Prostate gland (tissue), 2 donors: ENCODE results near the gene MSANTD7.

Experiments
- POLR2A ChIP-seq: fragments of 450-650 bp; IDR thresholded peaks from one replicate; pipeline ENCODE4 v1.6.1; 2016; ENCODE audit warnings: antibody characterized with exemption, mild to moderate bottlenecking
- TF ChIP-seq, protein P1 (sequence below), 4 experiments: fragments of 200-600 bp in 2 of 4; fragments of 450-650 bp in 2 of 4; sonication (generic) in 2 of 4; IDR thresholded peaks; 1 replicate in 3 of 4; 2 replicates in 1 of 4; pipeline ENCODE4 v1.5.1; 2016 to 2019; ENCODE audit warnings: antibody characterized with exemption in 4 of 4, mild to moderate bottlenecking in 2 of 4, moderate library complexity in 2 of 4

GRCh38 chr10:14859775-14860174 is 21.7 kb downstream of the MSANTD7 start:
- TF ChIP-seq POLR2A: no peak
- TF ChIP-seq, protein P1, sequence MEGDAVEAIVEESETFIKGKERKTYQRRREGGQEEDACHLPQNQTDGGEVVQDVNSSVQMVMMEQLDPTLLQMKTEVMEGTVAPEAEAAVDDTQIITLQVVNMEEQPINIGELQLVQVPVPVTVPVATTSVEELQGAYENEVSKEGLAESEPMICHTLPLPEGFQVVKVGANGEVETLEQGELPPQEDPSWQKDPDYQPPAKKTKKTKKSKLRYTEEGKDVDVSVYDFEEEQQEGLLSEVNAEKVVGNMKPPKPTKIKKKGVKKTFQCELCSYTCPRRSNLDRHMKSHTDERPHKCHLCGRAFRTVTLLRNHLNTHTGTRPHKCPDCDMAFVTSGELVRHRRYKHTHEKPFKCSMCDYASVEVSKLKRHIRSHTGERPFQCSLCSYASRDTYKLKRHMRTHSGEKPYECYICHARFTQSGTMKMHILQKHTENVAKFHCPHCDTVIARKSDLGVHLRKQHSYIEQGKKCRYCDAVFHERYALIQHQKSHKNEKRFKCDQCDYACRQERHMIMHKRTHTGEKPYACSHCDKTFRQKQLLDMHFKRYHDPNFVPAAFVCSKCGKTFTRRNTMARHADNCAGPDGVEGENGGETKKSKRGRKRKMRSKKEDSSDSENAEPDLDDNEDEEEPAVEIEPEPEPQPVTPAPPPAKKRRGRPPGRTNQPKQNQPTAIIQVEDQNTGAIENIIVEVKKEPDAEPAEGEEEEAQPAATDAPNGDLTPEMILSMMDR (IDR thresholded peaks at IDR 0.05): no peak
